GM18507 (cell line): ENCODE data around the gene RASL10B.

Source experiments
- DNase-seq: peaks from one replicate; pipeline ENCODE4 v3.0.0; 2011; ENCODE audit warnings: low read depth; ENCODE audit not compliant: insufficient read length; ENCODE audit errors: extremely low spot score
- FAIRE-seq: peaks from 2 replicates; lab custom pipeline; 2011; peaks lifted over from hg19 to GRCh38; lab: Jason Lieb, UNC

The RASL10B gene

DNA sequence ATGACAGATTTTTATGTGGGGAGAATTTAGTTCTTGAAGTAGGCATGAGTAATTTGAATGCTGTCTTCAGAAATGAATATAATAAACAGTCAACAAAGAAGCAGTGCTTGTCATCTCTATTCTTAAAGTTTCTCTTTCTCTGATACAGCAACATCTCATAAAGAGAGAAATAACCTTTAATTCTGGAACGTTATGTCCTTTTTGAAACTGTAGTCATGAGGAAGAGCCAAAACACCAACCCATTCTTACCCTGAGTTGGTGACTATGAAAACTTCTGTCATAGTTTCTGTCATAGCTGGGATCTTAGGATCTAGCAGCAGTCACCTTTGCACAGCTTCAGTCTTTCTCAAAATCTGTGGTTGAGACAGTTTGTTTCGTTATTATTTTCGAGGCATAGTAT lies 15.3 kb upstream of the RASL10B start:
- no peak for DNase-seq
- no peak for FAIRE-seq

GRCh38 chr17:35716897-35717465 lies 14.5 kb upstream of the RASL10B start:
- no peak for FAIRE-seq
- no peak for DNase-seq

GRCh38 chr17:35717475-35717874 lies 14.0 kb upstream of the RASL10B start:
- FAIRE-seq (no peak), DNase-seq (no peak)

DNA sequence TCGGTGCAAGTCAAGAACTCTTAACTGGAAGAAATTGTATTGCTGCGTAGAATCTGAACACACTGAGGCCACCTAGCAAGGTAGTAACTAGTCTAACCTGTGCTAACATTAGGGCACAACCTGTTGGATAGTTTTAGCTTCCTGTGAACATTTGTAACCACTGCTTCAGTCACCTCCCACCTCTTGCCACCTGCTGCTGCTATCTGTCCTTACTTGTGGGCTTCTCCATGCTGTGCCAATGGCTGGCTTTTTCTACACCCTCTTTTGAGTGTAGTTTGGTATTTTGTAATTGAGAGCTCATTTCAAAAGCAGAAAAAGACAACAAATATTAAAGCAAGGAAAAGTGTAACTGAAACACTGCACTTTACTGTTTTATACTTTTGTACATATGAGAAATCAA lies 7.7 kb upstream of the RASL10B start:
- FAIRE-seq (no peak), DNase-seq (no peak)

GRCh38 chr17:35725058-35725457 lies 6.4 kb upstream of the RASL10B start:
- DNase-seq (no peak), FAIRE-seq (no peak)

DNA sequence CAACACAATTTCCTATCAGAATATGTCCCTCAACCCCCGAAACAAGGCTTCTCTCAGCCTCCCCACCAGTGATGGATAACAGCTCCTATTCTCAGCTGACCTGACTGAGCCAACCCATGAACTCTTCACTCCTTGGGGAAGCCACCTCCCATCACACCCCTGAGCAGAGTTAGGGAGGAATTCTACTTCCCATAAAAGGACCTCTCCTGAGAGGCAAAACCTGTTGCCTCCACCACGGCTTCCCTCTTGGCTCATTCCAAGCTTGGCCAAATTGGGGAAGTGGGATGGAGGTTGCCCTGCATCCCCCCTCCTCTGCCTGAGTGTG lies 5.7 kb upstream of the RASL10B start:
- DNase-seq (no peak), FAIRE-seq (no peak)

DNA sequence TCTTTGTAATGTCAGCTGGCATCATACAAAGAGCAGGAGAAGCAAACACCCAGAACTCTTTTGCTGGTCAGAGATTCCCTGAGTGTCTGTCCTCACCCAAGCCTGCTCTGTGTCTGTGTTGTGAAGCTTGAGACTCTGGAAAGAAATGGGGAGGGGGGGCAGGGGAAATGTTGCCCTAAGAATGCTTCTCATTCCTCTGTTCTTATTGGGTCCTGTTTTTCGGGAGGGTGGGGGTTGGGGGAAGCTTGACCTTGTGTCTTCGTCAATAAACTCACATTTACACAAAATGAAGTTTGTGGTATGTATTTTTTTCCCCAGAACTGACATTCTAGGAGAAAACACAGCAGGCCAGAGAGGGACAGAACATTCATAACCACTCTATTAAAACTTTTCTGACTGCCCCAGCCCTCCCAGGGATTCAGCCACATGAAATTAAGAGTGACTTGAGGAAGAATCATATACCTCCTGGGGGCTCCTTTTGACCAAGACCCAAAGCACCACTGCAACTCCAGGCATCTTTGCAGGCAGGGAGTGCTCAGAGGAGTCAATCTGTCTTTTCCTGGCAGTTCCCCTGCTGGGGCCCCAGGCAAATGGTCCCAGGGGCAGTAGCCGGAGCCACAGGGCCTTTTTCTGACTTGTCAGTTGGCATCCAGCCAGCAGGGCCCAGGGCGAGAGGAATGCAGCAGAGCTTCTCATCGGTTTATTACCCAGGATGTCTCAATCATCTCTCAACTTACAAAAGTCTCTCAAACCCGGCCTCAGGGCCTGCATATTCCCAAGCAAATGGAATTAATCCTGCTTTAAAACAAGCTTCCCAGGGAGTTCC lies 5.1 kb upstream of the RASL10B start:
- FAIRE-seq (no peak), DNase-seq (no peak)

DNA sequence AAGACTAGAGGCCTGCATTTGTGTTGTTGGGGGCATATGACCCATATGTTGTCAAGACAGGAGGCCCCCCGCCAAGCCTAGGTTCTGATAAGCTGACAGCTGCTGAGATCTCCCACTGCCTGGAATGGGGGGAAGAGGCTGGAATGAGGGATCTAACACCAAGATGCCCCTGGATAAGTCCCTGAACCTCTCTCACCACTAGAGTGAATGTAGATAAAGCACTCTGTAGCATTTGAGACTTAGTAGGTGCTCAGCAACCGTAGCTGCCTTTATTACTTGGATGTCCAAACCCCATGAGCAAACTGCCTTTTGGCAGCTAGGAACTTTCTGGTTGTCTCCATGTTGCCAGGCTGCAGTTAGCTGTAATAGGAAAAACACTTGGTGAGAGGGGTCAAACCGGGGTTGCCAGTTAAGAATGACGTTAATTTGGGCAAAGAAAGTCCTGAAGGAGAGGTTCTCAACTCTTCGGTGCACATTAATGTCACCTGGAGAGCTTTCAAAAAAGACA lies 4.4 kb upstream of the RASL10B start:
- FAIRE-seq: no peak
- DNase-seq: no peak

GRCh38 chr17:35727635-35728034 lies 3.8 kb upstream of the RASL10B start:
- FAIRE-seq (no peak), DNase-seq (no peak)

DNA sequence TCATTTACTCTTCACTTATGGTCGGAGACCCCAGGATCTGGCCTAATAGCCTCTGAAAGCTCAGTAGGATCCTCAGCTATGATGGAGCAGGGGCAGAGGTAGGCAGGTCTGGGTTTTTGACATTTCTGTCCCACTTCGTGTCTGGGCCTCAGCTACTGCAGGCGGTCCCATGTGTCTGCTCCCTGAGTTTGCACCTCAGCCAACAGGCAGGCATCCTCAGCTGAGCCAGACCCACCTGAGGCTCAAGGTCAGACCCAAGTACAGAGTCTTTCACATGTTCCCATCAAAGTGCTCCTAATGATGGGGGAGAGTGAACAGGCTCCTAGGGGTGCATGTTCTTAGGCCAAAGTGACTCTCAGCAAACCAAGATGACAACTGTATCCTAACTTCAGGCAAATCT lies 2.9 kb upstream of the RASL10B start:
- DNase-seq (no peak), FAIRE-seq (no peak)

- no peak for FAIRE-seq
- no peak for DNase-seq
Measured at GRCh38 chr17:35729405-35729833, 2.0 kb upstream of the RASL10B start.

GRCh38 chr17:35730400-35731005 lies 936 bp upstream of the RASL10B start:
- DNase-seq: no peak
- FAIRE-seq: no peak

GRCh38 chr17:35731917-35732805 lies 722 bp downstream of the RASL10B start:
- FAIRE-seq (no peak), DNase-seq (no peak)

DNA sequence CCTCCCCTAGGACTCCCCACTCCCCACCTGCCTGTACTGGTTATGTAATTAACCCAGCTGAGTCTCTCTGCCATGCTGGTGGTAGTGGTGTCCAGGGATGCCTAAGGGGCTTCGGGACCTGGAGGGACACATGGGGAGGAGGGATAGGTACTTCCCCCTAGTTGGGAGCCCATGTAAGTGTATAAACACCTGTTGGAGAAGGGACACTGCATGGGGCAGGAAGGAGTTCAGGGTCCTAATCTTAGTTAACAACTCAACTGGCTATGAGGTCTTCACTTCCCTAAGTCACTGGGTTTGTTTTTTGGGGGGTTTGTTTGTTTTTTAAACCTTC lies 1.3 kb downstream of the RASL10B start:
- FAIRE-seq: no peak
- DNase-seq: no peak

GRCh38 chr17:35733366-35733765 lies 1.9 kb downstream of the RASL10B start:
- FAIRE-seq: no peak
- no peak for DNase-seq

- FAIRE-seq (no peak), DNase-seq (no peak)
Measured at GRCh38 chr17:35734396-35734795, 3.0 kb downstream of the RASL10B start.

DNA sequence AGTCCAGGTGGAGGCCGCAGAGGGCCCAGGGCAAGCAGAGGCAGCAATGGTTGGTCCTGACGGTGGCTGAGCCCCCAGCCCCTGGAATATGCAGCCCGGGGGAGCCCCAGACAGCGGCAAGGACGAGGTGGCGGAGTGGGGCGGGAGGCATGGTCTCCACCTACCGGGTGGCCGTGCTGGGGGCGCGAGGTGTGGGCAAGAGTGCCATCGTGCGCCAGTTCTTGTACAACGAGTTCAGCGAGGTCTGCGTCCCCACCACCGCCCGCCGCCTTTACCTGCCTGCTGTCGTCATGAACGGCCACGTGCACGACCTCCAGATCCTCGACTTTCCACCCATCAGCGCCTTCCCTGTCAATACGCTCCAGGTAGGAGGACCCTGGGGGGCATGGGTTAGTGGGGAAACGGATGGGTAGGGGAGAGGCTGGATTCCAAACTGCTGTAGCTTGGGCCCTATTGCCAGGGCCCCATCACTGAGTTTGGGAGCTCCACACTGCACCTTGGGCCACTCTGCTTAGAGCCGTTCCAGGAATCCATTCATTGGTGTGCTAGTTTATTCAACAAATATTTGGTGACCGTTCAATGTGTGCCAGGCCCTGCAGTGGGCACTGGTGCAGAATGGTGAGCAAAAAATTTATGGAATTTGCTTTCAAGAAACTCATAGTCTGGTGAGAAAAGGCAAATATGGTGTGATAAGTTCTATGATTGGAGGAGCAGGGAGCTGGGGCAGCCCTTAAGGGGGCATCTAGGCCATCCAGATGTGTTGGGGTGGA lies 3.8 kb downstream of the RASL10B start:
- DNase-seq (no peak), FAIRE-seq (no peak)

- no peak for DNase-seq
- FAIRE-seq: no peak
Measured at GRCh38 chr17:35736236-35736635, 4.8 kb downstream of the RASL10B start.

DNA sequence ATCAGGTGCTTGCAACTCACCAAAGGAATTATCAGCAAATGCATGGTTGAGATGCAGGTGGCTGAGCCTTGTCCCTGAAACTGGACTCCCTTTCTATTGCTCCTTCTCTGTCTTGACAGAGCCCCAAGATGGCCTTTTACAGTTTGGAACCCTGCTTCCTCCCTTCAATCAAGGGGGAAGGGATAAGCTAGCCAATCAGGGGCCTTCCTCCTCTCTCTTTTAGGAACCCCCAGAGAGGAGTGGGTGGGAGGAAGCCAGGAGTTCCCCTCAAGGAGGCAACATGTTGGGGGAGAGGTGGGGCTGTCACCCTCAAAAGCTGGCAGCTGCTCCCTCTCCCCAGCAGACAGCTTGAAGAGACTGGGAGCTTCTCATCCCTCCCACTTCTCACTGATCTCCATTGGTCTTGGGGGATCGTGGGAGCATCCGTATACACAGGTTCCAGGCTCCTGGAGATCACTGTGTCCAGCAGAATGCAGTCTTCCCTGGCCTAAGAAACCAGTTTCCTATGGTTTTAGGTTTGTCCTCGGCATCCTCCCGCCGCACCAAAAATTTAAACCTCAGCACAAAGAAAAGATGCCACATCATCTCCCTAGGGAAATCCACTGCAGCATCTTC lies 7.2 kb downstream of the RASL10B start:
- DNase-seq (no peak), FAIRE-seq (no peak)
